WTC11 (cell line): ENCODE results near the gene ANTXR2.

Source experiments
- TCF7 ChIP-seq: sonication (generic); formaldehyde crosslinking; IDR thresholded peaks from 2 replicates; pipeline ENCODE4 v1.8.0; 2022; ENCODE audit warnings: mild to moderate bottlenecking, low read depth, missing genetic modification reagents, moderate library complexity
- TEAD4 ChIP-seq: sonication (generic); formaldehyde crosslinking; IDR thresholded peaks from 2 replicates; pipeline ENCODE4 v1.8.0; 2022; ENCODE audit warnings: mild to moderate bottlenecking, missing genetic modification reagents
- TF ChIP-seq, protein P1 (sequence below): sonication (generic); formaldehyde crosslinking; conservative IDR thresholded peaks from 2 replicates; pipeline ENCODE4 v1.8.1; 2023; ENCODE audit warnings: mild to moderate bottlenecking, low read depth, missing genetic modification reagents, moderate library complexity
- TF ChIP-seq, protein P2 (sequence below): fragments of 200-600 bp; IDR thresholded peaks from 2 replicates; pipeline ENCODE4 v1.8.0; 2022; ENCODE audit warnings: antibody characterized with exemption

DNA sequence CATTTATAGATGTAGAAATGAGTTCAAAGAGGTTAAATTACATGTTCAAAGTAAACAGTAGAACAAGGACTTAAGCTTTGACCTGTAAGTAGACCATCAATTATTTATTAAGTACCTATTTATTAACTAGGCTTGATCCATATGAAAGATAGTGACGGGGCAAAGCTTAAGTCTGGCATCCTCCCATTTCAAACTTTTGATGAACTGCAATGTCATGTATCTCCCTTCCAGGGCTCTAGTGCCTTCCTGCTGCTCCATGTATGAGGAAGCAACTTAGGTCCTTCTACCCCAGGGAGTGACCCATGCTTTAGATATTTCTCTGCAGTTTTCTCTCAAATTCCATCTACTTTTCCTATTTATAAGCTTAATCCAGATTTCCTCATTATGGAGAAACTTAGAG lies 31.9 kb upstream of the ANTXR2 start:
- TF ChIP-seq, protein P1, sequence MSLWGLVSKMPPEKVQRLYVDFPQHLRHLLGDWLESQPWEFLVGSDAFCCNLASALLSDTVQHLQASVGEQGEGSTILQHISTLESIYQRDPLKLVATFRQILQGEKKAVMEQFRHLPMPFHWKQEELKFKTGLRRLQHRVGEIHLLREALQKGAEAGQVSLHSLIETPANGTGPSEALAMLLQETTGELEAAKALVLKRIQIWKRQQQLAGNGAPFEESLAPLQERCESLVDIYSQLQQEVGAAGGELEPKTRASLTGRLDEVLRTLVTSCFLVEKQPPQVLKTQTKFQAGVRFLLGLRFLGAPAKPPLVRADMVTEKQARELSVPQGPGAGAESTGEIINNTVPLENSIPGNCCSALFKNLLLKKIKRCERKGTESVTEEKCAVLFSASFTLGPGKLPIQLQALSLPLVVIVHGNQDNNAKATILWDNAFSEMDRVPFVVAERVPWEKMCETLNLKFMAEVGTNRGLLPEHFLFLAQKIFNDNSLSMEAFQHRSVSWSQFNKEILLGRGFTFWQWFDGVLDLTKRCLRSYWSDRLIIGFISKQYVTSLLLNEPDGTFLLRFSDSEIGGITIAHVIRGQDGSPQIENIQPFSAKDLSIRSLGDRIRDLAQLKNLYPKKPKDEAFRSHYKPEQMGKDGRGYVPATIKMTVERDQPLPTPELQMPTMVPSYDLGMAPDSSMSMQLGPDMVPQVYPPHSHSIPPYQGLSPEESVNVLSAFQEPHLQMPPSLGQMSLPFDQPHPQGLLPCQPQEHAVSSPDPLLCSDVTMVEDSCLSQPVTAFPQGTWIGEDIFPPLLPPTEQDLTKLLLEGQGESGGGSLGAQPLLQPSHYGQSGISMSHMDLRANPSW (CRISPR knock-in tag) = no peak
- TF ChIP-seq TEAD4 (CRISPR knock-in tag) (no peak), TCF7 (CRISPR knock-in tag) (no peak)
- TF ChIP-seq, protein P2, sequence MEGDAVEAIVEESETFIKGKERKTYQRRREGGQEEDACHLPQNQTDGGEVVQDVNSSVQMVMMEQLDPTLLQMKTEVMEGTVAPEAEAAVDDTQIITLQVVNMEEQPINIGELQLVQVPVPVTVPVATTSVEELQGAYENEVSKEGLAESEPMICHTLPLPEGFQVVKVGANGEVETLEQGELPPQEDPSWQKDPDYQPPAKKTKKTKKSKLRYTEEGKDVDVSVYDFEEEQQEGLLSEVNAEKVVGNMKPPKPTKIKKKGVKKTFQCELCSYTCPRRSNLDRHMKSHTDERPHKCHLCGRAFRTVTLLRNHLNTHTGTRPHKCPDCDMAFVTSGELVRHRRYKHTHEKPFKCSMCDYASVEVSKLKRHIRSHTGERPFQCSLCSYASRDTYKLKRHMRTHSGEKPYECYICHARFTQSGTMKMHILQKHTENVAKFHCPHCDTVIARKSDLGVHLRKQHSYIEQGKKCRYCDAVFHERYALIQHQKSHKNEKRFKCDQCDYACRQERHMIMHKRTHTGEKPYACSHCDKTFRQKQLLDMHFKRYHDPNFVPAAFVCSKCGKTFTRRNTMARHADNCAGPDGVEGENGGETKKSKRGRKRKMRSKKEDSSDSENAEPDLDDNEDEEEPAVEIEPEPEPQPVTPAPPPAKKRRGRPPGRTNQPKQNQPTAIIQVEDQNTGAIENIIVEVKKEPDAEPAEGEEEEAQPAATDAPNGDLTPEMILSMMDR = no peak
